RWPE2 (cell line): ENCODE data around the gene ME1.

ENCODE experiments used
- ATAC-seq: fragments of 200-7000 bp; cut with Tn5 transposase; 3 replicates; pipeline ENCODE4 v1.9.1; 2021; ENCODE audit warnings: low read depth
- DNase-seq: peaks from one replicate; pipeline ENCODE4 v3.0.0-alpha.2; 2020; ENCODE audit warnings: low spot score
- H3K27ac ChIP-seq: fragments of 450-650 bp; 2 replicates; pipeline ENCODE4 v1.5.1; 2017; ENCODE audit warnings: mild to moderate bottlenecking; ENCODE audit not compliant: poor library complexity, severe bottlenecking
- H3K27me3 ChIP-seq: fragments of 250-450 bp; sonication (Bioruptor Pico); 2 replicates; pipeline ENCODE4 v1.5.1; 2021; ENCODE audit warnings: mild to moderate bottlenecking, moderate library complexity; ENCODE audit not compliant: insufficient read depth, poor library complexity, severe bottlenecking
- H3K36me3 ChIP-seq: fragments of 250-450 bp; sonication (Bioruptor Pico); 2 replicates; pipeline ENCODE4 v1.5.1; 2020; ENCODE audit warnings: low read depth, mild to moderate bottlenecking, moderate library complexity
- H3K4me1 ChIP-seq: fragments of 250-450 bp; sonication (Bioruptor Pico); 2 replicates; pipeline ENCODE4 v1.5.1; 2021; ENCODE audit warnings: mild to moderate bottlenecking, moderate library complexity; ENCODE audit not compliant: insufficient read depth, poor library complexity, severe bottlenecking
- H3K4me3 ChIP-seq: fragments of 250-450 bp; sonication (Bioruptor Pico); 2 replicates; pipeline ENCODE4 v1.5.1; 2021; ENCODE audit warnings: mild to moderate bottlenecking, moderate library complexity; ENCODE audit not compliant: severe bottlenecking
- H3K9me3 ChIP-seq: fragments of 250-450 bp; sonication (Bioruptor Pico); 2 replicates; pipeline ENCODE4 v1.5.1; 2021; ENCODE audit warnings: mild to moderate bottlenecking, moderate library complexity; ENCODE audit not compliant: severe bottlenecking
- TF ChIP-seq, protein P1 (sequence below): fragments of 450-650 bp; IDR thresholded peaks from one replicate; pipeline ENCODE4 v1.5.1; 2017; ENCODE audit warnings: mild to moderate bottlenecking, moderate library complexity; ENCODE audit not compliant: poor library complexity, severe bottlenecking

ME1 gene

DNA sequence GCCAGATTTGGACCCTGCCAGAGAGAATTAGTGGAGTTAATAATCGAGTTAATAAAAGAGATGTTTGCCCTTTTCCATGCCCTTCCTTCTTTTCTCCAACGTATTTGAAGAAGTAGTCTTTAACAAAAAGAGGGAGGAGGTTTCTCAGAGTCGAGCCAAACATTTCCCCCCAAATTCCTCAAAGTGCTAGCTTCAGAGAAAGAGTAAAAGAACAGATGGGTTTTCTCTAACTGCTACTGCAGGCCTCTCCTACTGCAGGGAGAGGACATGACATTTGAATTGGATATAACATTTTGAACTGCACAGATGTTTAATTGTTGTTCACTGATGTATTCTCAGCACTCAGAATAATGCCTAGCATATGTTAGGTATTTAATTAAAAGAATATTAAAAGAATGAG, 212.2 kb downstream of the ME1 start:
- ATAC-seq (no peak), DNase-seq (no peak)
- Histone ChIP-seq H3K36me3 (no peaks in the 10 kb centered on the region; the same call in 1 of the 2 replicates), H3K27me3 (no peaks in the 10 kb centered on the region), H3K4me3 (no peak overlapping the region), H3K4me1 (no peaks in the 10 kb centered on the region), H3K27ac (no peak overlapping the region), H3K9me3 (no peaks in the 10 kb centered on the region)
- TF ChIP-seq, protein P1, sequence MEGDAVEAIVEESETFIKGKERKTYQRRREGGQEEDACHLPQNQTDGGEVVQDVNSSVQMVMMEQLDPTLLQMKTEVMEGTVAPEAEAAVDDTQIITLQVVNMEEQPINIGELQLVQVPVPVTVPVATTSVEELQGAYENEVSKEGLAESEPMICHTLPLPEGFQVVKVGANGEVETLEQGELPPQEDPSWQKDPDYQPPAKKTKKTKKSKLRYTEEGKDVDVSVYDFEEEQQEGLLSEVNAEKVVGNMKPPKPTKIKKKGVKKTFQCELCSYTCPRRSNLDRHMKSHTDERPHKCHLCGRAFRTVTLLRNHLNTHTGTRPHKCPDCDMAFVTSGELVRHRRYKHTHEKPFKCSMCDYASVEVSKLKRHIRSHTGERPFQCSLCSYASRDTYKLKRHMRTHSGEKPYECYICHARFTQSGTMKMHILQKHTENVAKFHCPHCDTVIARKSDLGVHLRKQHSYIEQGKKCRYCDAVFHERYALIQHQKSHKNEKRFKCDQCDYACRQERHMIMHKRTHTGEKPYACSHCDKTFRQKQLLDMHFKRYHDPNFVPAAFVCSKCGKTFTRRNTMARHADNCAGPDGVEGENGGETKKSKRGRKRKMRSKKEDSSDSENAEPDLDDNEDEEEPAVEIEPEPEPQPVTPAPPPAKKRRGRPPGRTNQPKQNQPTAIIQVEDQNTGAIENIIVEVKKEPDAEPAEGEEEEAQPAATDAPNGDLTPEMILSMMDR, result no peak

DNA sequence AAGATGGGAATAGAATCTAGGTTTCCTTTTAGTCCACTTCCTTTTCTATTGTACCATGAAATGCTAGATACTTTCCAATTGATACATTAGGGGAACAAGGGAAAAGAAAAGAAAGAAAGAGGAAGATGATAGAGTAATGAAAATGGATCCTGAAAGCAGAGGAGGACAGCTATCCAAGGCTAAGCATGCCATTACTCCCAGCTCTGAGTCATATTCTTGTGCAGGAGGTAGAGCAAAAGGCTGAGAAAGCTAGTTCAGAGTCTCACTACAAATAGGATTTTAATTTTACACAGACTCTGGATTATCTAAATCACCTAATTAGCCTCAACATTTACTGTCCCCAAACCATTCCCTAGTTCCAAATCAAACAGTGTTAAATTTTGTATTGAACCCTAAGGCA, 214.0 kb downstream of the ME1 start:
- no peak for DNase-seq
- no peak overlapping the region for H3K4me3 ChIP-seq
- H3K9me3 ChIP-seq, result no peaks in the 10 kb centered on the region
- no peak overlapping the region for H3K27ac ChIP-seq
- ATAC-seq, result no peak
- TF ChIP-seq, protein P1, result no peak
- H3K4me1 ChIP-seq, result no peaks in the 10 kb centered on the region
- H3K27me3 ChIP-seq, result no peaks in the 10 kb centered on the region
- H3K36me3 ChIP-seq, result no peaks in the 10 kb centered on the region; the same call in 1 of the 2 replicates

DNA sequence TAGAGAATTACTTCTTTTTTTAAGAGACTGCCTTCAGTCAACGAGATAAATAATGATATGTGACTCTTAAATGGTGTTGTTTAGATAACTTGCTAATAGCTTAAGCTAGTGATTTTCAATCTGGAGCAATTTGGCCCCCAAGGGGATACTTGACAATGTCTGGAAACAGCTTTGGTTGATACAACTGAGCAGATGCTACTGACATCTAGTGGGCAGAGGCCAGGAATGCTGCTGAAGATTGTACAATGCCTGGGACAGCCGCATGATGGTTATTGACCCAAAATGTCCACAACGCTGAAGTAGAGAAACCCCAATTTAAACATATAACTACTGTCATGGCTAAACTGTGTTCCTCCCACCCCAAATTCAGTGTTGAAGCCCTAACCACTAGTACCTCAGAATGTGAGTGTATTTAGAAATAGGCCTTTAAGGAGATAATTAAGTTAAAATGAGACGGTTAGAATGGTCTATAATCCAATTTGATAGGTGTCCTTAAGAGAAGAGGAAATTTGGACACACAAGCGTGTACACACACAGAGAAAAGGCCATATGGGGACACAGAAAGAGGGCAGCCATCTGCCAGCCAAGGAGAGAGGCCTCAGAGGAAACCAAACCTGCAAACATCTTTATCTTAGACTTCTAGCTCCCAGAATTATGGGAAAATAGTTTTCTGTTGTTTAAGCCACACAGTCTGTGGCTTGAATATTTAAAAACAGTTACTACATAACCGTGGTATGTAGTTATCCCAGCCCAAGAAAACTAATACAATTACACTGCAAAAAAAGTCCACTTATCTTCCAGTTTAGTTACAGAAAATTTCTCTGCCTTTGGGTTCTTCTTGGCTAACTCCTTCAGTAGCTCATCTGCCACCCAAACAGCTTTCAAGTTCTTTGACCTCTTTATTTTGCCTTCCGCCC, 215.5 kb downstream of the ME1 start:
- DNase-seq (no peak), ATAC-seq (peak; percentile 87)
- Histone ChIP-seq H3K27me3 (no peaks in the 10 kb centered on the region), H3K27ac (no peak overlapping the region), H3K36me3 (no peaks in the 10 kb centered on the region; the same call in 1 of the 2 replicates), H3K4me3 (no peak overlapping the region), H3K4me1 (no peaks in the 10 kb centered on the region), H3K9me3 (no peaks in the 10 kb centered on the region)
- TF ChIP-seq, protein P1, result peak; percentile 93

DNA sequence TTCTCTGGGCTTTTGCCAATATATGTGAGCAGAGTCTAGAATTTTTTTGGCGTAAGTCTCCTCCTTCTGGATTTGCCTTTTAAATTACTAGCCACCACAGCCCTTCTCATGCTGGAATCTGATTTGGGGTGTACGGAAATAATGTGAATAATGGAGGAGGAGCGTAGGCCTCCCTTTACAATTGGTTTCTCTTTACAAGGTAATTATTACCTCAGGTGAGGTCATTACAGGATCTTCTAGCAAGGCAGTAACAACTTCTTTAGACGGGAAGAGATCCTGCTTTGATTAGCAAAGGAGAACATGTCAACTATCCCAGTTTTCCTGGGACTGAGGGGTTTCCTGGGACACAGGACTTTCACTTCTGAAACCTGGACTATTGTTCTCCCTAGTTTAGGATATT, 228.8 kb downstream of the ME1 start:
- ATAC-seq, result no peak

More for the DNA sequence above, 228.8 kb downstream of the ME1 start:
- H3K4me1 ChIP-seq, result peaks cover 17% of the 10 kb centered on the region
- TF ChIP-seq, protein P1, result no peak
- H3K9me3 ChIP-seq, result no peaks in the 10 kb centered on the region
- H3K4me3 ChIP-seq, result no peak overlapping the region
- no peaks in the 10 kb centered on the region for H3K27me3 ChIP-seq
- H3K27ac ChIP-seq, result no peak overlapping the region
- no peak for DNase-seq
- no peaks in the 10 kb centered on the region for H3K36me3 ChIP-seq
